Measurements from ENCODE around the gene POPDC2.

- TF ChIP-seq CTCF (IDR thresholded peaks at IDR 0.05; ENCODE audit: low read length) (no peak), EZH2 (IDR thresholded peaks at IDR 0.05; ENCODE audit: borderline replicate concordance, low read length) (no peak)
Measured at GRCh38 chr3:119644481-119644880, 15.9 kb downstream of the POPDC2 start.

All from OCI-LY1 (cell line).